MM.1S (cell line): ENCODE measurements around the gene GPR183.

Experiments used
- EZH2 ChIP-seq: fragments of 300-600 bp; sonication (generic); optimal IDR thresholded peaks from 2 replicates; pipeline ENCODE3; 2017; ENCODE audit warnings: low read depth, mild to moderate bottlenecking, antibody characterized with exemption, low read length, mixed read lengths
- TF ChIP-seq, protein P1 (sequence below): fragments of 300-600 bp; sonication (generic); IDR thresholded peaks from 2 replicates; pipeline ENCODE4 v1.5.1; 2016; ENCODE audit warnings: antibody characterized with exemption, low read length, mixed read lengths

DNA sequence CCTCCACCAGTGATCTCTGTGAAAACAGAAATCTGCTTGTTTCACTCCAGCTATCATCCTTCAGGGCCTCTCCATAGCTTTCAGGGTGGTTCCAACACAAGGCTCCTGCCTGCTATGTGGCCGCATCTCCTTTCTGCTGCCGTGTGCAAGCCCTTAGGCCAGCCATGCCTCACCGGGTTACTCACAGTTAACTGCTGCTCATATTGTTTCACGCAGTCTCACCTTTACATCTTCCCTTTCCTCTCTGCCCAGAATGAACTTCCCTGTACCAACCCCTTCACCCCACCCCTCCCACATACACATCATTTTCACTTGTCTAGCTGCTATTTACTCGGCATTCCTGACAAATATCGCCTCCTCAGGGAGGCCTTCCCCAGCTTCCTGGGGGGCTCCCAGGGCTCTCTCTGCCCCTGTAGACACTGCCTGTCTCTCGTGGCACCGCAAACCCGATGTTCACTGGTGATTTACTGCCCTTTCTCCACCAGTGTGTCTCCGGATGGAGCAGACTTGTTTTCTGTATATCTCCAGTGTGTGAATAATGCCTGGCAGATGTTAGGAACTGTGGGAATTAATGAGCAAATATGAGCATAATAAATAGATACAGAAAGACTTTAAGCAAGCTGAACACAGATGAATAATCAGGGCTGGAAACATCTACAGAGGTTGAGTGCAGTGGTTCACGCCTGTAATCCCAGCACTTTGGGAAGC is 39.3 kb upstream of the GPR183 start:
- TF ChIP-seq, protein P1, sequence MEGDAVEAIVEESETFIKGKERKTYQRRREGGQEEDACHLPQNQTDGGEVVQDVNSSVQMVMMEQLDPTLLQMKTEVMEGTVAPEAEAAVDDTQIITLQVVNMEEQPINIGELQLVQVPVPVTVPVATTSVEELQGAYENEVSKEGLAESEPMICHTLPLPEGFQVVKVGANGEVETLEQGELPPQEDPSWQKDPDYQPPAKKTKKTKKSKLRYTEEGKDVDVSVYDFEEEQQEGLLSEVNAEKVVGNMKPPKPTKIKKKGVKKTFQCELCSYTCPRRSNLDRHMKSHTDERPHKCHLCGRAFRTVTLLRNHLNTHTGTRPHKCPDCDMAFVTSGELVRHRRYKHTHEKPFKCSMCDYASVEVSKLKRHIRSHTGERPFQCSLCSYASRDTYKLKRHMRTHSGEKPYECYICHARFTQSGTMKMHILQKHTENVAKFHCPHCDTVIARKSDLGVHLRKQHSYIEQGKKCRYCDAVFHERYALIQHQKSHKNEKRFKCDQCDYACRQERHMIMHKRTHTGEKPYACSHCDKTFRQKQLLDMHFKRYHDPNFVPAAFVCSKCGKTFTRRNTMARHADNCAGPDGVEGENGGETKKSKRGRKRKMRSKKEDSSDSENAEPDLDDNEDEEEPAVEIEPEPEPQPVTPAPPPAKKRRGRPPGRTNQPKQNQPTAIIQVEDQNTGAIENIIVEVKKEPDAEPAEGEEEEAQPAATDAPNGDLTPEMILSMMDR, result no peak
- no peak for TF ChIP-seq EZH2
